ENCODE data around the gene MMS19.
"Not testable (repeated sequence)": the region's sequence is repeated elsewhere in the genome, so short reads cannot be mapped to it uniquely, and the experiment has no call there.

The MMS19 gene

GRCh38 chr10:97528876-97529275 is 30.7 kb upstream of the MMS19 start:
- DNase-seq: not testable (repeated sequence)

GRCh38 chr10:97525683-97526110 is 27.5 kb upstream of the MMS19 start:
- DNase-seq: no peak

GRCh38 chr10:97525086-97525485 is 26.9 kb upstream of the MMS19 start:
- no peak for DNase-seq

- no peak for DNase-seq
Observed at GRCh38 chr10:97522937-97523336, 24.7 kb upstream of the MMS19 start.

GRCh38 chr10:97522071-97522470 is 23.8 kb upstream of the MMS19 start:
- DNase-seq: no peak

GRCh38 chr10:97520978-97521761 is 22.9 kb upstream of the MMS19 start:
- DNase-seq: no peak

- no peak for DNase-seq
Observed at GRCh38 chr10:97520520-97520919, 22.3 kb upstream of the MMS19 start.

- no peak for DNase-seq
Observed at GRCh38 chr10:97519342-97519741, 21.1 kb upstream of the MMS19 start.

GRCh38 chr10:97518301-97519043 is 20.2 kb upstream of the MMS19 start:
- DNase-seq: no peak

- no peak for DNase-seq
Observed at GRCh38 chr10:97517778-97518300, 19.6 kb upstream of the MMS19 start.

GRCh38 chr10:97517096-97517750 is 19.0 kb upstream of the MMS19 start:
- no peak for DNase-seq

- no peak for DNase-seq
Observed at GRCh38 chr10:97515271-97515978, 17.2 kb upstream of the MMS19 start.

GRCh38 chr10:97514344-97514743 is 16.1 kb upstream of the MMS19 start:
- DNase-seq: no peak

GRCh38 chr10:97512993-97513392 is 14.8 kb upstream of the MMS19 start:
- DNase-seq: no peak

- no peak for DNase-seq
Observed at GRCh38 chr10:97511711-97512440, 13.7 kb upstream of the MMS19 start.

GRCh38 chr10:97510686-97511085 is 12.5 kb upstream of the MMS19 start:
- DNase-seq: no peak

- no peak for DNase-seq
Observed at GRCh38 chr10:97509120-97509680, 11.0 kb upstream of the MMS19 start.

- no peak for DNase-seq
Observed at GRCh38 chr10:97508342-97508741, 10.1 kb upstream of the MMS19 start.

GRCh38 chr10:97506199-97506991 is 8.2 kb upstream of the MMS19 start:
- DNase-seq: no peak

- no peak for DNase-seq
Observed at GRCh38 chr10:97505152-97505551, 6.9 kb upstream of the MMS19 start.

GRCh38 chr10:97503406-97503805 is 5.2 kb upstream of the MMS19 start:
- no peak for DNase-seq
